Stimulated activated naive CD8-positive, alpha-beta T cell treated with anti-CD3 and anti-CD28 coated beads, Interleukin-15, Interleukin-2, amounts not matched to agents 100 U/mL and 50 U/mL, for 24 hours (primary cell): ENCODE data around the gene SENP6.
A peak's percentile ranks its signal among the peaks of the same experiment; 100 is the strongest.
"Not testable (repeated sequence)": the region's sequence is repeated elsewhere in the genome, so short reads cannot be mapped to it uniquely, and the experiment has no call there.

Experiments
- ATAC-seq: fragments of 150-1000 bp; cut with Tn5 transposase; one replicate; pipeline ENCODE4 v1.10.0; 2021
- DNase-seq: peaks from one replicate; pipeline ENCODE4 v3.0.0; 2021

Gene SENP6

GRCh38 chr6:75673884-75674283, 72.2 kb downstream of the SENP6 start:
- DNase-seq, result no peak
- no peak for ATAC-seq

- ATAC-seq, result no peak
- no peak for DNase-seq
These were observed 74.7 kb downstream of the SENP6 start for GRCh38 chr6:75676377-75676776.

- ATAC-seq, DNase-seq: not testable (repeated sequence)
These were observed 80.9 kb downstream of the SENP6 start for GRCh38 chr6:75682548-75682947.

- DNase-seq, result not testable (repeated sequence)
These were observed 81.3 kb downstream of the SENP6 start for GRCh38 chr6:75683005-75683404.

GRCh38 chr6:75687535-75687934, 85.9 kb downstream of the SENP6 start:
- not testable (repeated sequence) for DNase-seq, ATAC-seq

More at GRCh38 chr6:75683005-75683404, 81.3 kb downstream of the SENP6 start:
- not testable (repeated sequence) for ATAC-seq

GRCh38 chr6:75687937-75688336, 86.3 kb downstream of the SENP6 start:
- DNase-seq, ATAC-seq: not testable (repeated sequence)

GRCh38 chr6:75689576-75689975, 87.9 kb downstream of the SENP6 start:
- DNase-seq (no peak), ATAC-seq (peak; percentile 23)

- ATAC-seq (no peak), DNase-seq (no peak)
These were observed 89.3 kb downstream of the SENP6 start for GRCh38 chr6:75691012-75691411.

GRCh38 chr6:75693534-75693933, 91.9 kb downstream of the SENP6 start:
- ATAC-seq (no peak), DNase-seq (no peak)

- DNase-seq, result no peak
- no peak for ATAC-seq
These were observed 92.7 kb downstream of the SENP6 start for GRCh38 chr6:75694406-75694805.

- ATAC-seq, DNase-seq: not testable (repeated sequence)
These were observed 106.7 kb downstream of the SENP6 start for GRCh38 chr6:75708334-75708733.

- DNase-seq (no peak), ATAC-seq (no peak)
These were observed 109.5 kb downstream of the SENP6 start for GRCh38 chr6:75711173-75711572.

- no peak for ATAC-seq
- no peak for DNase-seq
These were observed 117.5 kb downstream of the SENP6 start for GRCh38 chr6:75719133-75719532.

GRCh38 chr6:75723382-75723781, 121.7 kb downstream of the SENP6 start:
- DNase-seq, result no peak
- ATAC-seq, result no peak

- DNase-seq (no peak), ATAC-seq (no peak)
These were observed 125.5 kb downstream of the SENP6 start for GRCh38 chr6:75727206-75727605.

- not testable (repeated sequence) for ATAC-seq, DNase-seq
These were observed 129.3 kb downstream of the SENP6 start for GRCh38 chr6:75731029-75731428.

- no peak for DNase-seq
These were observed 134.0 kb downstream of the SENP6 start for GRCh38 chr6:75735491-75736186.

GRCh38 chr6:75743971-75744370, 142.3 kb downstream of the SENP6 start:
- ATAC-seq, result no peak
- DNase-seq, result no peak

More at GRCh38 chr6:75735491-75736186, 134.0 kb downstream of the SENP6 start:
- no peak for ATAC-seq

GRCh38 chr6:75745404-75745803, 143.7 kb downstream of the SENP6 start:
- ATAC-seq (no peak), DNase-seq (no peak)

- DNase-seq (no peak), ATAC-seq (no peak)
These were observed 144.5 kb downstream of the SENP6 start for GRCh38 chr6:75746221-75746620.

GRCh38 chr6:75747152-75747992, 145.7 kb downstream of the SENP6 start:
- no peak for DNase-seq
- ATAC-seq, result no peak

GRCh38 chr6:75748003-75748742, 146.5 kb downstream of the SENP6 start:
- DNase-seq (no peak), ATAC-seq (peak; percentile 11)
